ENCODE measurements around the gene CADM1.

DNA sequence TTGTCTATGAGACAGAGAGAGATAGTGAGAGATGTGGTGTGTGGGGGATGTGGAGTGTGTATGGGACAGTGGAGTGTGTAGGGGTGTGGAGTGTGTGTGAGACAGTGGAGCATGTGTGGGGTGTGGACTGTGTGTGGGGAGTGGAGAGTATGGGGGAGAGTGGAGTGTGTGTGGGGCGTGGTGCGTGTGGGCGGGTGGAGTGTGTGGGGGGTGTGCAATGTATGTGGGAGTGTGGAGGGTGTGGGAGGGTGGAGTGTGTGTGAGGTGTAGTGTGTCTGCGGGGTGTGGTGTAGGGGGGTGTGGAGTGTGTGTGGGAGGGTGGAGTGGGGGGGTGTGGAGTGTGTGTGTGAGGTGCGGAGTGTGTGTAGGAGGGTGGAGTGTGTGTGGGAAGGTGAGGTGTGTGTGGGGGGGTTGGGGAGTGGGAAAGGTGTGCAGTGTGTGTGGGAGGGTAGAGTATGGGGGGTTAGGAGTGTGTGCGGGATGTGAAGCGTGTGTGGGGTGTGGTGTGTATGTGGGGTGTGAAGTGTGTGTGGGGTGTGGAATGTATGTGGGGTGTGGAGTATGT lies 356.9 kb downstream of the CADM1 start:
- no peak for TF ChIP-seq POLR2A (IDR thresholded peaks at IDR 0.05)
- TF ChIP-seq, protein P1, sequence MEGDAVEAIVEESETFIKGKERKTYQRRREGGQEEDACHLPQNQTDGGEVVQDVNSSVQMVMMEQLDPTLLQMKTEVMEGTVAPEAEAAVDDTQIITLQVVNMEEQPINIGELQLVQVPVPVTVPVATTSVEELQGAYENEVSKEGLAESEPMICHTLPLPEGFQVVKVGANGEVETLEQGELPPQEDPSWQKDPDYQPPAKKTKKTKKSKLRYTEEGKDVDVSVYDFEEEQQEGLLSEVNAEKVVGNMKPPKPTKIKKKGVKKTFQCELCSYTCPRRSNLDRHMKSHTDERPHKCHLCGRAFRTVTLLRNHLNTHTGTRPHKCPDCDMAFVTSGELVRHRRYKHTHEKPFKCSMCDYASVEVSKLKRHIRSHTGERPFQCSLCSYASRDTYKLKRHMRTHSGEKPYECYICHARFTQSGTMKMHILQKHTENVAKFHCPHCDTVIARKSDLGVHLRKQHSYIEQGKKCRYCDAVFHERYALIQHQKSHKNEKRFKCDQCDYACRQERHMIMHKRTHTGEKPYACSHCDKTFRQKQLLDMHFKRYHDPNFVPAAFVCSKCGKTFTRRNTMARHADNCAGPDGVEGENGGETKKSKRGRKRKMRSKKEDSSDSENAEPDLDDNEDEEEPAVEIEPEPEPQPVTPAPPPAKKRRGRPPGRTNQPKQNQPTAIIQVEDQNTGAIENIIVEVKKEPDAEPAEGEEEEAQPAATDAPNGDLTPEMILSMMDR (IDR thresholded peaks at IDR 0.05 in 8 of 11, conservative IDR thresholded peaks at IDR 0.05 in 3 of 11), result no peak
